ENCODE measurements around the gene OR2V1. TPM values are rescaled to one million over a fixed set of nuclear protein-coding genes. Genes with fewer than 3 reads are reported as not detected.
A peak's percentile ranks its signal among the peaks of the same experiment; 100 is the strongest.

The OR2V1 gene
- total and polyA plus RNA-seq, 2 of the 13 experiments (the other 11 are each of a cell fraction or from before 2014, with no cell fraction given), result not detected

GRCh38 chr5:181092428-181092827, 38.5 kb downstream of the OR2V1 start (continued):
- TF ChIP-seq HOXA9 (CRISPR knock-in tag; IDR thresholded peaks at IDR 0.05; ENCODE audit: borderline replicate concordance) (no peak), IRX3 (CRISPR knock-in tag; IDR thresholded peaks at IDR 0.05; ENCODE audit: borderline replicate concordance, low read depth) (no peak)

DNA sequence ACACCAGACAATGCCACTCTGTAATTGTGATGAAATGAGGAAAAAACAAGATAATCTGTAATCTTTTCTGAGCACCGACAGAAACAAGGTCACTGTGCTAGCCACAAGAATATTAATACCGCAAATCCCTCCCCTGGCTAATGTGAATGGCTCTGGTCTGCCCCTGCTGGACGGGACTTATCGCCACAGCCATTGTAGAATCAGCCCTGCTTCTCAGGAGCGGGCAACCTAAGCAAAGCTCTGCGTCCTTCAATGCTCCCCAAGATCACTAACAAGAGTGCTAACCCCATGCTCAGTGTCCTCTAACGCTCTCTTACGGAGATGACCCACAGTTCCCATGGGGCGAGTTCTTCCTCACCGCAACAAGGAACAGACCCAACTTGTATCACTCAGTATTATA, 42.7 kb downstream of the OR2V1 start:
- no peaks in the 10 kb centered on the region for H3K79me2 ChIP-seq (ENCODE audit: insufficient read depth, low read length)
- peaks cover 15% of the 10 kb centered on the region for H3K4me1 ChIP-seq (ENCODE audit: insufficient read depth, low read length)
- POLR2A ChIA-PET, result no interaction called here
- peaks cover 3 to 23% of the 10 kb centered on the region in 2 experiments for H3K27me3 ChIP-seq (ENCODE audit: control insufficient read depth in 1 of 2, insufficient read depth in 2 of 2, low read length in 2 of 2)
- H3K36me3 ChIP-seq (replicated peaks in 1 of 2; ENCODE audit: control insufficient read depth in 1 of 2, insufficient read depth in 2 of 2, low read length in 2 of 2), result no peaks in the 10 kb centered on the region
- no peak overlapping the region for H3K27ac ChIP-seq (ENCODE audit: extremely low read length, insufficient read depth, low read length)
- H3K9me3 ChIP-seq (ENCODE audit: low read length), result no peaks in the 10 kb centered on the region
- FAIRE-seq (no peak), ATAC-seq (peak; percentile 65; the same call in 2 of the 3 replicates), DNase-seq (ENCODE audit: low spot score) (no peak)
- in situ Hi-C loops (cut with HindIII; ENCODE audit: extremely low pct_ligation_motif_present, low pct_unique_long_range_greater_than_20kb), result no loop called here
- no peak overlapping the region for H2AFZ ChIP-seq (ENCODE audit: low read length)
- H3K4me2 ChIP-seq (ENCODE audit: low read depth, low read length), result no peak overlapping the region
- CTCF ChIA-PET (ENCODE audit: low intra/inter-chr PET ratio, low total read pairs), result interaction anchor here (1.0 kb wide), 1 partner anchor 220 kb away, joined by 3 read pairs; no protein-coding TSS in a partner anchor
- intact Hi-C loops (cut with micrococcal nuclease; ENCODE audit: unreplicated experiment), result no loop called here
- H3K9ac ChIP-seq (ENCODE audit: insufficient read depth, low read depth, low read length), result no peak overlapping the region
- H3K4me3 ChIP-seq (replicated peaks in 1 of 3; ENCODE audit: insufficient read depth in 1 of 3, low read depth in 2 of 3, low read length in 3 of 3), result no peak overlapping the region
- 63% methylated on average over 10 of the region's 10 CpGs for WGBS (ENCODE audit: low lambda C conversion rate)
- BruUV-seq (replicated peaks), result no TSS peak
- H4K20me1 ChIP-seq (ENCODE audit: insufficient read depth, low read length), result no peaks in the 10 kb centered on the region
- TF ChIP-seq SKI (IDR thresholded peaks at IDR 0.05; ENCODE audit: partially characterized antibody) (no peak), CTCF (CRISPR knock-in tag; IDR thresholded peaks at IDR 0.05) (peak; percentile 47), NFYC (CRISPR knock-in tag; IDR thresholded peaks at IDR 0.05) (no peak), DMTF1 (CRISPR knock-in tag; IDR thresholded peaks at IDR 0.05) (no peak), ZSCAN30 (CRISPR knock-in tag; IDR thresholded peaks at IDR 0.05) (no peak), SMYD3 (CRISPR knock-in tag; IDR thresholded peaks at IDR 0.05) (no peak), POLR2AphosphoS5 (IDR thresholded peaks at IDR 0.05; ENCODE audit: low read depth, low read length) (no peak), STAG1 (CRISPR knock-in tag; IDR thresholded peaks at IDR 0.05) (peak; percentile 50)
- TF ChIP-seq, protein P1, sequence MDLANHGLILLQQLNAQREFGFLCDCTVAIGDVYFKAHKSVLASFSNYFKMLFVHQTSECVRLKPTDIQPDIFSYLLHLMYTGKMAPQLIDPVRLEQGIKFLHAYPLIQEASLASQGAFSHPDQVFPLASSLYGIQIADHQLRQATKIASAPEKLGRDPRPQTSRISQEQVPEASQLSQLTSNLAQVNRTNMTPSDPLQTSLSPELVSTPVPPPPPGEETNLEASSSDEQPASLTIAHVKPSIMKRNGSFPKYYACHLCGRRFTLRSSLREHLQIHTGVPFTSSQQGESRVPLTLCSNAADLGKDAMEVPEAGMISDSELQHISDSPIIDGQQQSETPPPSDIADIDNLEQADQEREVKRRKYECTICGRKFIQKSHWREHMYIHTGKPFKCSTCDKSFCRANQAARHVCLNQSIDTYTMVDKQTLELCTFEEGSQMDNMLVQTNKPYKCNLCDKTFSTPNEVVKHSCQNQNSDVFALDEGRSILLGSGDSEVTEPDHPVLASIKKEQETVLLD (CRISPR knock-in tag; IDR thresholded peaks at IDR 0.05; ENCODE audit: low read depth), result no peak
- TF ChIP-seq, protein P2, sequence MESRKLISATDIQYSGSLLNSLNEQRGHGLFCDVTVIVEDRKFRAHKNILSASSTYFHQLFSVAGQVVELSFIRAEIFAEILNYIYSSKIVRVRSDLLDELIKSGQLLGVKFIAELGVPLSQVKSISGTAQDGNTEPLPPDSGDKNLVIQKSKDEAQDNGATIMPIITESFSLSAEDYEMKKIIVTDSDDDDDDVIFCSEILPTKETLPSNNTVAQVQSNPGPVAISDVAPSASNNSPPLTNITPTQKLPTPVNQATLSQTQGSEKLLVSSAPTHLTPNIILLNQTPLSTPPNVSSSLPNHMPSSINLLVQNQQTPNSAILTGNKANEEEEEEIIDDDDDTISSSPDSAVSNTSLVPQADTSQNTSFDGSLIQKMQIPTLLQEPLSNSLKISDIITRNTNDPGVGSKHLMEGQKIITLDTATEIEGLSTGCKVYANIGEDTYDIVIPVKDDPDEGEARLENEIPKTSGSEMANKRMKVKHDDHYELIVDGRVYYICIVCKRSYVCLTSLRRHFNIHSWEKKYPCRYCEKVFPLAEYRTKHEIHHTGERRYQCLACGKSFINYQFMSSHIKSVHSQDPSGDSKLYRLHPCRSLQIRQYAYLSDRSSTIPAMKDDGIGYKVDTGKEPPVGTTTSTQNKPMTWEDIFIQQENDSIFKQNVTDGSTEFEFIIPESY (CRISPR knock-in tag; IDR thresholded peaks at IDR 0.05), result peak; percentile 51; the same call in 1 of the 2 replicates
- TF ChIP-seq, protein P3, sequence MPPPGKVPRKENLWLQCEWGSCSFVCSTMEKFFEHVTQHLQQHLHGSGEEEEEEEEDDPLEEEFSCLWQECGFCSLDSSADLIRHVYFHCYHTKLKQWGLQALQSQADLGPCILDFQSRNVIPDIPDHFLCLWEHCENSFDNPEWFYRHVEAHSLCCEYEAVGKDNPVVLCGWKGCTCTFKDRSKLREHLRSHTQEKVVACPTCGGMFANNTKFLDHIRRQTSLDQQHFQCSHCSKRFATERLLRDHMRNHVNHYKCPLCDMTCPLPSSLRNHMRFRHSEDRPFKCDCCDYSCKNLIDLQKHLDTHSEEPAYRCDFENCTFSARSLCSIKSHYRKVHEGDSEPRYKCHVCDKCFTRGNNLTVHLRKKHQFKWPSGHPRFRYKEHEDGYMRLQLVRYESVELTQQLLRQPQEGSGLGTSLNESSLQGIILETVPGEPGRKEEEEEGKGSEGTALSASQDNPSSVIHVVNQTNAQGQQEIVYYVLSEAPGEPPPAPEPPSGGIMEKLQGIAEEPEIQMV (CRISPR knock-in tag; IDR thresholded peaks at IDR 0.05; ENCODE audit: low read depth), result no peak
